ENCODE results near the gene BICRA. TPM values are rescaled to one million over a fixed set of nuclear protein-coding genes. Genes with fewer than 3 reads are reported as not detected.
A peak's percentile ranks its signal among the peaks of the same experiment; 100 is the strongest.

The BICRA gene
- total and polyA plus RNA-seq, 2 of the 4 experiments (the other 2 are of a cell fraction): 1.8 to 3.5 TPM

DNA sequence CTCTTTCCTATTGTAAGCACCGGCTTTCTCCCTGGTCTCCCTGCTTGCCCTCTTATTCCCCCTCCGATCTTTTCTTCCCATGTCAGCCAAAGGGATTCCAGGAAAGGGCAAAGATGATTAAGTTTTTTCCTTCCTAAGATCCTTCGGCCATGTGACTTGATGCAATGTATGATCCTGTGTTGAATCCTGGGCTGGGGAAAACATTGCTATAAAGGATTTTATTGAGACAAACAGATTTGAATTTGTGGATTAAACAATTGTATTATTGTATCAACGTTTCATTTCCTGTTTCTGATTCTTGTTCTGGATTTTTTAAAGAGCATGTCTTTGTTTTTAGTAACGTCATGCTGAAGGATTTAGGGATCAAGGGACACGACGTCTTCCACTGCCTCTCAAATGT is 19.1 kb upstream of the BICRA start:
- Histone ChIP-seq H2AFZ (replicated peaks; ENCODE audit: low read length, poor library complexity) (no peak overlapping the region), H3K18ac (ENCODE audit: low read depth, low read length) (no peak overlapping the region), H3K36me3 (ENCODE audit: control insufficient read depth, insufficient read depth, low read length) (no peaks in the 10 kb centered on the region), H4K91ac (ENCODE audit: insufficient read depth, low read depth, low read length) (no peak overlapping the region), H3K23ac (ENCODE audit: low read depth, low read length) (no peak overlapping the region), H3K79me1 (ENCODE audit: low read depth in 1 of 2, low read length in 2 of 2) (no peaks in the 10 kb centered on the region), H3K4ac (ENCODE audit: low read depth, low read length) (no peak overlapping the region), H3K4me2 (ENCODE audit: low read depth, low read length) (no peak overlapping the region), H3K4me3 (ENCODE audit: insufficient read depth, low read depth, low read length) (no peak overlapping the region), H4K20me1 (ENCODE audit: insufficient read depth, low read length) (no peaks in the 10 kb centered on the region), H4K8ac (ENCODE audit: low read depth in 2 of 2, low read length in 2 of 2) (no peak overlapping the region), H3K14ac (replicated peaks; ENCODE audit: low read depth, low read length) (no peak overlapping the region), H2BK120ac (ENCODE audit: low read depth, low read length) (no peak overlapping the region), H2AK5ac (ENCODE audit: low read depth, low read length) (no peak overlapping the region), H3K4me1 (ENCODE audit: control insufficient read depth, insufficient read depth, low read length) (no peaks in the 10 kb centered on the region), H3K9ac (ENCODE audit: low read depth, low read length) (no peak overlapping the region), H3K9me1 (ENCODE audit: insufficient read depth, low read length) (no peaks in the 10 kb centered on the region), H3K9me3 (ENCODE audit: control insufficient read depth, insufficient read depth, low read length) (peaks cover 10% of the 10 kb centered on the region), H3K27ac (ENCODE audit: insufficient read depth, low read length) (no peak overlapping the region), H2BK20ac (ENCODE audit: low read depth, low read length) (0 out of 2 replicates have a peak overlapping the region, but pooled peaks have one; percentile 6), H2BK15ac (ENCODE audit: low read depth, low read length) (no peak overlapping the region), H3K56ac (ENCODE audit: extremely low read depth, insufficient read depth, low read length) (no peak overlapping the region), H3K27me3 (ENCODE audit: control insufficient read depth, insufficient read depth, low read length) (no peaks in the 10 kb centered on the region), H2BK5ac (ENCODE audit: low read depth, low read length, poor library complexity, severe bottlenecking) (no peak overlapping the region), H2AK9ac (replicated peaks; ENCODE audit: low read depth, low read length, poor library complexity) (no peak overlapping the region), H4K5ac (ENCODE audit: low read depth, low read length) (no peak overlapping the region)
- in situ Hi-C loops (cut with MboI; ENCODE audit: low sequenced_read_pairs) (no loop called here), intact Hi-C loops (cut with micrococcal nuclease) (no loop called here), dilution Hi-C loops (cut with HindIII; ENCODE audit: low sequenced_read_pairs, unreplicated experiment) (no loop called here)
- DNase-seq (no peak), ATAC-seq (ENCODE audit: low read depth) (no peak)
- 100% methylated on average over 1 of the region's 7 CpGs; no CpG with 5 or more reads in 1 of the 2 experiments for WGBS, 2 experiments (ENCODE audit: extremely low coverage in 2 of 2, insufficient read length in 1 of 2)
- TF ChIP-seq CEBPB (IDR thresholded peaks at IDR 0.05; ENCODE audit: low read depth, low read length): no peak
- no peak for TF ChIP-seq NFE2L2 (IDR thresholded peaks at IDR 0.05; ENCODE audit: low read depth, low read length)
- TF ChIP-seq, protein P1, sequence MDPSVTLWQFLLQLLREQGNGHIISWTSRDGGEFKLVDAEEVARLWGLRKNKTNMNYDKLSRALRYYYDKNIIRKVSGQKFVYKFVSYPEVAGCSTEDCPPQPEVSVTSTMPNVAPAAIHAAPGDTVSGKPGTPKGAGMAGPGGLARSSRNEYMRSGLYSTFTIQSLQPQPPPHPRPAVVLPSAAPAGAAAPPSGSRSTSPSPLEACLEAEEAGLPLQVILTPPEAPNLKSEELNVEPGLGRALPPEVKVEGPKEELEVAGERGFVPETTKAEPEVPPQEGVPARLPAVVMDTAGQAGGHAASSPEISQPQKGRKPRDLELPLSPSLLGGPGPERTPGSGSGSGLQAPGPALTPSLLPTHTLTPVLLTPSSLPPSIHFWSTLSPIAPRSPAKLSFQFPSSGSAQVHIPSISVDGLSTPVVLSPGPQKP (IDR thresholded peaks at IDR 0.05; ENCODE audit: borderline replicate concordance, low read depth, low read length): no peak
- TF ChIP-seq, protein P2, sequence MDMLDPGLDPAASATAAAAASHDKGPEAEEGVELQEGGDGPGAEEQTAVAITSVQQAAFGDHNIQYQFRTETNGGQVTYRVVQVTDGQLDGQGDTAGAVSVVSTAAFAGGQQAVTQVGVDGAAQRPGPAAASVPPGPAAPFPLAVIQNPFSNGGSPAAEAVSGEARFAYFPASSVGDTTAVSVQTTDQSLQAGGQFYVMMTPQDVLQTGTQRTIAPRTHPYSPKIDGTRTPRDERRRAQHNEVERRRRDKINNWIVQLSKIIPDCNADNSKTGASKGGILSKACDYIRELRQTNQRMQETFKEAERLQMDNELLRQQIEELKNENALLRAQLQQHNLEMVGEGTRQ (IDR thresholded peaks at IDR 0.05; ENCODE audit: low read depth, low read length): no peak
- POLR2A ChIA-PET (ENCODE audit: unreplicated experiment): no interaction called here
- no TSS peak for BruUV-seq (replicated peaks)
- CTCF ChIA-PET: no interaction called here
